Astrocyte of the cerebellum (primary cell): ENCODE data around the gene STXBP1.

Experiments
- DNase-seq: peaks from one replicate; pipeline ENCODE4 v3.0.0-alpha.2; 2011; ENCODE audit warnings: low read depth
- H3K4me3 ChIP-seq: 2 replicates; pipeline ENCODE4 v1.5.1; 2011; ENCODE audit warnings: mild to moderate bottlenecking, low read depth, low read length, moderate library complexity
- CTCF ChIP-seq: IDR thresholded peaks from 2 replicates; pipeline ENCODE4 v1.5.1; 2012; ENCODE audit warnings: low read length, low read depth, moderate library complexity, mild to moderate bottlenecking; ENCODE audit errors: missing control alignments
- in situ Hi-C: cut with HindIII; loops from 2 replicates; pipeline ENCODE4 v1.10.0; 2017; ENCODE audit warnings: low sequenced_read_pairs

STXBP1 gene

GRCh38 chr9:127689329-127690000 lies 77.4 kb downstream of the STXBP1 start:
- no peak for TF ChIP-seq CTCF
- in situ Hi-C loops = loop anchor here (5.0 kb wide), 1 partner anchor 37 kb away; no protein-coding TSS in a partner anchor
- no peak for DNase-seq
- H3K4me3 ChIP-seq = no peak overlapping the region

- no peak for TF ChIP-seq CTCF
- no peak for DNase-seq
- no peak overlapping the region for H3K4me3 ChIP-seq
- in situ Hi-C loops = no loop called here
These were observed 78.7 kb downstream of the STXBP1 start for GRCh38 chr9:127690735-127691134.

GRCh38 chr9:127692071-127692470 lies 80.0 kb downstream of the STXBP1 start:
- in situ Hi-C loops = no loop called here
- TF ChIP-seq CTCF = no peak
- no peak for DNase-seq
- no peak overlapping the region for H3K4me3 ChIP-seq

- in situ Hi-C loops = no loop called here
- TF ChIP-seq CTCF = no peak
- H3K4me3 ChIP-seq = no peak overlapping the region
- DNase-seq = no peak
These were observed 81.1 kb downstream of the STXBP1 start for GRCh38 chr9:127693143-127693542.

- H3K4me3 ChIP-seq = no peak overlapping the region
- in situ Hi-C loops = no loop called here
These were observed 81.6 kb downstream of the STXBP1 start for GRCh38 chr9:127693697-127694096.

GRCh38 chr9:127694890-127695720 lies 83.0 kb downstream of the STXBP1 start:
- TF ChIP-seq CTCF = no peak
- DNase-seq = no peak
- no peak overlapping the region for H3K4me3 ChIP-seq
- in situ Hi-C loops = no loop called here

More at GRCh38 chr9:127693697-127694096, 81.6 kb downstream of the STXBP1 start:
- TF ChIP-seq CTCF = no peak
- no peak for DNase-seq
